SK-N-SH (cell line): ENCODE data around the gene ME3.
"Not testable (repeated sequence)": the region's sequence is repeated elsewhere in the genome, so short reads cannot be mapped to it uniquely, and the experiment has no call there.

Experiments
- FOXJ3 ChIP-seq: sonication (generic); formaldehyde crosslinking; IDR thresholded peaks from 2 replicates; pipeline ENCODE4 v1.5.1; 2020; ENCODE audit warnings: mild to moderate bottlenecking, missing genetic modification reagents
- RCOR1 ChIP-seq: fragments of 150-350 bp; IDR thresholded peaks from 2 replicates; pipeline ENCODE4 v1.6.1; 2017; ENCODE audit warnings: antibody characterized with exemption, low read length
- SMC3 ChIP-seq: IDR thresholded peaks from 2 replicates; pipeline ENCODE4 v1.6.1; 2012; ENCODE audit warnings: low read depth, low read length, improper control_type of control experiment
- USF1 ChIP-seq: IDR thresholded peaks from 2 replicates; pipeline ENCODE4 v1.4.0; 2012; ENCODE audit warnings: low read depth, borderline replicate concordance
- TF ChIP-seq, protein P1 (sequence below): fragments of 200-600 bp; sonication (generic); IDR thresholded peaks from 2 replicates; pipeline ENCODE4 v1.6.1; 2017; ENCODE audit warnings: antibody characterized with exemption, mild to moderate bottlenecking, moderate library complexity

DNA sequence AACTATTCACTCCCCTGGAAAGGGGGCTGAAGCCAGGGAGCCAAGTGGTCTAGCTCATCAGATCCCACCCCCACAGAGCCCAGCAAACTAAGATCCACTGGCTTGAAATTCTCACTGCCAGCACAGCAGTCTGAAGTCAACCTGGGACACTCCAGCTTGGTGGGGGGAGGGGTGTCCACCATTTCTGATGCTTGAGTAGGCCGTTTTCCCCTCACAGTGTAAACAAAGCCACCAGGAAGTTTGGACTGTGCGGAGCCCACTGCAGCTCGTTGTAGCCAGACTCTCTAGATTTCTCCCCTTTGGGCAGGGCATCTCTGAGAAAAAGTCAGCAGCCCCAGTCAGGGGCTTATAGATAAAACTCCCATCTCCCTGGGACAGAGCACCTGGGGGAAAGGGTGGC, 27.2 kb downstream of the ME3 start:
- TF ChIP-seq RCOR1, USF1, SMC3, FOXJ3: not testable (repeated sequence)
- TF ChIP-seq, protein P1, sequence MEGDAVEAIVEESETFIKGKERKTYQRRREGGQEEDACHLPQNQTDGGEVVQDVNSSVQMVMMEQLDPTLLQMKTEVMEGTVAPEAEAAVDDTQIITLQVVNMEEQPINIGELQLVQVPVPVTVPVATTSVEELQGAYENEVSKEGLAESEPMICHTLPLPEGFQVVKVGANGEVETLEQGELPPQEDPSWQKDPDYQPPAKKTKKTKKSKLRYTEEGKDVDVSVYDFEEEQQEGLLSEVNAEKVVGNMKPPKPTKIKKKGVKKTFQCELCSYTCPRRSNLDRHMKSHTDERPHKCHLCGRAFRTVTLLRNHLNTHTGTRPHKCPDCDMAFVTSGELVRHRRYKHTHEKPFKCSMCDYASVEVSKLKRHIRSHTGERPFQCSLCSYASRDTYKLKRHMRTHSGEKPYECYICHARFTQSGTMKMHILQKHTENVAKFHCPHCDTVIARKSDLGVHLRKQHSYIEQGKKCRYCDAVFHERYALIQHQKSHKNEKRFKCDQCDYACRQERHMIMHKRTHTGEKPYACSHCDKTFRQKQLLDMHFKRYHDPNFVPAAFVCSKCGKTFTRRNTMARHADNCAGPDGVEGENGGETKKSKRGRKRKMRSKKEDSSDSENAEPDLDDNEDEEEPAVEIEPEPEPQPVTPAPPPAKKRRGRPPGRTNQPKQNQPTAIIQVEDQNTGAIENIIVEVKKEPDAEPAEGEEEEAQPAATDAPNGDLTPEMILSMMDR, result not testable (repeated sequence)
